Fibroblast of lung (primary cell): ENCODE data around the gene ZNF775. TPM values are rescaled to one million over a fixed set of nuclear protein-coding genes. Genes with fewer than 3 reads are reported as not detected.

Source experiments
- DNase-seq, 2 donors: peaks; one replicate each; pipeline versions ENCODE4 v3.0.0 to v3.0.0-alpha.2; 2010; ENCODE audit warnings: low read depth in 2 of 2
- H2AFZ ChIP-seq: 2 replicates; pipeline ENCODE4 v1.5.1; 2012; ENCODE audit warnings: low read length, control low read depth, inconsistent platforms
- H3K27ac ChIP-seq: 2 replicates; pipeline ENCODE4 v1.5.1; 2011; ENCODE audit warnings: low read length, control low read depth; ENCODE audit not compliant: insufficient read depth
- H3K27me3 ChIP-seq: 2 replicates; pipeline ENCODE4 v1.5.1; 2011; ENCODE audit warnings: mild to moderate bottlenecking, low read length; ENCODE audit not compliant: control insufficient read depth, insufficient read depth
- H3K36me3 ChIP-seq: 2 replicates; pipeline ENCODE4 v1.5.1; 2011; ENCODE audit warnings: low read length; ENCODE audit not compliant: control insufficient read depth, insufficient read depth
- H3K4me1 ChIP-seq: 2 replicates; pipeline ENCODE4 v1.5.1; 2011; ENCODE audit warnings: low read length; ENCODE audit not compliant: control insufficient read depth, insufficient read depth; ENCODE audit errors: extremely low read depth
- H3K4me2 ChIP-seq: 2 replicates; pipeline ENCODE4 v1.5.1; 2011; ENCODE audit warnings: low read length, control low read depth; ENCODE audit not compliant: insufficient read depth; ENCODE audit errors: extremely low read depth
- H3K4me3 ChIP-seq, 4 experiments: fragments of 200-600 bp in 1 of 4; sonication (generic) in 1 of 4; replicated peaks in 1 of 4; 2 replicates each; pipeline ENCODE4 v1.5.1; 2011 to 2016; ENCODE audit warnings: low read length in 4 of 4, low read depth in 3 of 4, mild to moderate bottlenecking in 3 of 4, control low read depth in 2 of 4, inconsistent platforms in 1 of 4, mixed read lengths in 1 of 4; ENCODE audit not compliant: insufficient read depth in 1 of 4; ENCODE audit errors: control extremely low read depth in 1 of 4
- H3K79me2 ChIP-seq: 2 replicates; pipeline ENCODE4 v1.5.1; 2012; ENCODE audit warnings: mild to moderate bottlenecking, low read length, inconsistent platforms; ENCODE audit not compliant: control insufficient read depth, insufficient read depth
- H3K9ac ChIP-seq: 2 replicates; pipeline ENCODE4 v1.5.1; 2011; ENCODE audit warnings: mild to moderate bottlenecking, low read length, control low read depth; ENCODE audit not compliant: insufficient read depth
- H3K9me3 ChIP-seq: 2 replicates; pipeline ENCODE4 v1.5.1; 2012; ENCODE audit warnings: low read depth, low read length; ENCODE audit not compliant: control insufficient read depth, insufficient read depth
- H4K20me1 ChIP-seq: 2 replicates; pipeline ENCODE4 v1.5.1; 2011; ENCODE audit warnings: low read length; ENCODE audit not compliant: control insufficient read depth, insufficient read depth; ENCODE audit errors: extremely low read depth
- EZH2 ChIP-seq: IDR thresholded peaks from 2 replicates; pipeline ENCODE4 v1.5.1; 2012; ENCODE audit warnings: low read length, control low read depth, mild to moderate bottlenecking; ENCODE audit errors: missing control alignments
- polyA plus RNA-seq, 2 donors: library from polyadenylated mRNA; depleted of rRNA in 1 of 2; stranded (reverse) in 1 of 2; unstranded in 1 of 2; fragments of >200 nt; gene quantifications; 2 replicates each; pipeline ENCODE4 v1.2.1, GENCODE V29; 2011 to 2012; ENCODE audit warnings: missing spikeins in 1 of 2
- total RNA-seq: library from RNA; depleted of rRNA; stranded (reverse); fragments of >200 nt; gene quantifications from 2 replicates; pipeline ENCODE4 v1.2.1, GENCODE V29; 2014
- TF ChIP-seq, protein P1 (sequence below), 2 donors: IDR thresholded peaks in 1 of 2; conservative IDR thresholded peaks in 1 of 2; 1 replicate in 1 of 2; 2 replicates in 1 of 2; pipeline ENCODE4 v1.5.1; 2011 to 2012; ENCODE audit warnings: low read length in 2 of 2, control low read depth in 1 of 2, inconsistent platforms in 1 of 2, low read depth in 1 of 2, mild to moderate bottlenecking in 1 of 2

Gene ZNF775
- total and polyA plus RNA-seq, 2 donors (not counting 1 experiment from before 2014, with no cell fraction given), result 1.2 to 9.6 TPM

GRCh38 chr7:150371996-150372270 is 7.2 kb upstream of the ZNF775 start:
- Histone ChIP-seq H4K20me1 (no peaks in the 10 kb centered on the region), H2AFZ (no peak overlapping the region), H3K27me3 (no peaks in the 10 kb centered on the region), H3K79me2 (peaks cover 40% of the 10 kb centered on the region), H3K4me2 (no peak overlapping the region), H3K27ac (no peak overlapping the region), H3K9ac (no peak overlapping the region), H3K9me3 (no peaks in the 10 kb centered on the region), H3K4me3 (no peak overlapping the region), H3K36me3 (peaks cover 19% of the 10 kb centered on the region), H3K4me1 (peaks cover 10% of the 10 kb centered on the region)
- no peak for DNase-seq
- no peak for TF ChIP-seq EZH2
- TF ChIP-seq, protein P1, sequence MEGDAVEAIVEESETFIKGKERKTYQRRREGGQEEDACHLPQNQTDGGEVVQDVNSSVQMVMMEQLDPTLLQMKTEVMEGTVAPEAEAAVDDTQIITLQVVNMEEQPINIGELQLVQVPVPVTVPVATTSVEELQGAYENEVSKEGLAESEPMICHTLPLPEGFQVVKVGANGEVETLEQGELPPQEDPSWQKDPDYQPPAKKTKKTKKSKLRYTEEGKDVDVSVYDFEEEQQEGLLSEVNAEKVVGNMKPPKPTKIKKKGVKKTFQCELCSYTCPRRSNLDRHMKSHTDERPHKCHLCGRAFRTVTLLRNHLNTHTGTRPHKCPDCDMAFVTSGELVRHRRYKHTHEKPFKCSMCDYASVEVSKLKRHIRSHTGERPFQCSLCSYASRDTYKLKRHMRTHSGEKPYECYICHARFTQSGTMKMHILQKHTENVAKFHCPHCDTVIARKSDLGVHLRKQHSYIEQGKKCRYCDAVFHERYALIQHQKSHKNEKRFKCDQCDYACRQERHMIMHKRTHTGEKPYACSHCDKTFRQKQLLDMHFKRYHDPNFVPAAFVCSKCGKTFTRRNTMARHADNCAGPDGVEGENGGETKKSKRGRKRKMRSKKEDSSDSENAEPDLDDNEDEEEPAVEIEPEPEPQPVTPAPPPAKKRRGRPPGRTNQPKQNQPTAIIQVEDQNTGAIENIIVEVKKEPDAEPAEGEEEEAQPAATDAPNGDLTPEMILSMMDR (conservative IDR thresholded peaks at IDR 0.05 in 1 of 2, IDR thresholded peaks at IDR 0.05 in 1 of 2; ENCODE audit: low read depth in 1 of 2, low read length in 2 of 2), result no peak

DNA sequence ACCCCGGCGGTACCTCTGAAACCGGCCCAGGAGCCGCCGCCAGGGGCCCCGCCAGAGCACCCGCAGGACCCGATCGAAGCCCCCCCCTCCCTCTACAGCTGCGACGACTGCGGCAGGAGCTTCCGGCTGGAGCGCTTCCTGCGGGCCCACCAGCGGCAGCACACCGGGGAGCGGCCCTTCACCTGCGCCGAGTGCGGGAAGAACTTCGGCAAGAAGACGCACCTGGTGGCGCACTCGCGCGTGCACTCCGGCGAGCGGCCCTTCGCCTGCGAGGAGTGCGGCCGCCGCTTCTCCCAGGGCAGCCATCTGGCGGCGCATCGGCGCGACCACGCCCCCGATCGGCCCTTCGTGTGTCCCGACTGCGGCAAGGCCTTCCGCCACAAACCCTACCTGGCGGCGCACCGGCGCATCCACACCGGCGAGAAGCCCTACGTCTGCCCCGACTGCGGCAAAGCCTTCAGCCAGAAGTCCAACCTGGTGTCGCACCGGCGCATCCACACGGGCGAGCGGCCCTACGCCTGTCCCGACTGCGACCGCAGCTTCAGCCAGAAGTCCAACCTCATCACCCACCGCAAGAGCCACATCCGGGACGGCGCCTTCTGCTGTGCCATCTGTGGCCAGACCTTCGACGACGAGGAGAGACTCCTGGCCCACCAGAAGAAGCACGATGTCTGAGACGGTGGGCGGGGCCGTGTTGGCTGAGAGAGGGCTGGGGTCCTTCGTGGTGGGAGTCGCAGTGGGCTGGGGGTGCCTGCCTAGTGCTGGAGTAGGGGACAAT is 6.7 kb upstream of the ZNF775 start:
- Histone ChIP-seq H4K20me1 (no peaks in the 10 kb centered on the region), H2AFZ (no peak overlapping the region), H3K9me3 (no peaks in the 10 kb centered on the region), H3K27me3 (no peaks in the 10 kb centered on the region), H3K4me1 (peaks cover 10% of the 10 kb centered on the region), H3K4me3 (no peak overlapping the region), H3K79me2 (peaks cover 40% of the 10 kb centered on the region), H3K27ac (no peak overlapping the region), H3K4me2 (no peak overlapping the region), H3K9ac (no peak overlapping the region), H3K36me3 (peaks cover 19% of the 10 kb centered on the region)
- no peak for DNase-seq
- no peak for TF ChIP-seq EZH2
- TF ChIP-seq, protein P1 (conservative IDR thresholded peaks at IDR 0.05 in 1 of 2, IDR thresholded peaks at IDR 0.05 in 1 of 2; ENCODE audit: low read depth in 1 of 2, low read length in 2 of 2), result no peak

- Histone ChIP-seq H4K20me1 (no peaks in the 10 kb centered on the region), H3K27ac (no peak overlapping the region), H3K79me2 (peaks cover 40% of the 10 kb centered on the region), H3K4me3 (no peak overlapping the region), H3K27me3 (no peaks in the 10 kb centered on the region), H3K9ac (no peak overlapping the region), H2AFZ (no peak overlapping the region), H3K4me1 (peaks cover 10% of the 10 kb centered on the region), H3K9me3 (no peaks in the 10 kb centered on the region), H3K36me3 (peaks cover 19% of the 10 kb centered on the region), H3K4me2 (no peak overlapping the region)
- TF ChIP-seq, protein P1 (conservative IDR thresholded peaks at IDR 0.05 in 1 of 2, IDR thresholded peaks at IDR 0.05 in 1 of 2; ENCODE audit: low read depth in 1 of 2, low read length in 2 of 2), result no peak
- no peak for TF ChIP-seq EZH2
- no peak for DNase-seq
Observed at GRCh38 chr7:150373049-150373801, 5.9 kb upstream of the ZNF775 start.
